H1 (cell line): Measurements from ENCODE around the gene NR2F6. TPM values are rescaled to one million over a fixed set of nuclear protein-coding genes. Genes with fewer than 3 reads are reported as not detected.

Experiments
- ASH2L ChIP-seq: fragments of 200-600, 300-600 bp; sonication (generic); IDR thresholded peaks from one replicate; pipeline ENCODE4 v1.7.1; 2017; ENCODE audit warnings: low read length
- BACH1 ChIP-seq: IDR thresholded peaks from 2 replicates; pipeline ENCODE4 v1.6.1; 2012; ENCODE audit warnings: low read length, improper control_type of control experiment
- BRCA1 ChIP-seq: IDR thresholded peaks from 2 replicates; pipeline ENCODE4 v1.6.1; 2012; ENCODE audit warnings: low read depth, low read length, improper control_type of control experiment
- CBX5 ChIP-seq: fragments of 300-800, 300-1000 bp; sonication (generic); IDR thresholded peaks from 2 replicates; pipeline ENCODE4 v1.7.1; 2016; ENCODE audit warnings: antibody characterized with exemption, low read length, low read depth
- EP300 ChIP-seq, 2 experiments: IDR thresholded peaks; 1 replicate in 1 of 2; 2 replicates in 1 of 2; pipeline ENCODE4 v1.6.1; 2011 to 2012; ENCODE audit warnings: low read depth in 2 of 2, low read length in 2 of 2, mild to moderate bottlenecking in 2 of 2, borderline replicate concordance in 1 of 2, inconsistent platforms in 1 of 2, moderate library complexity in 1 of 2
- GABPA ChIP-seq: IDR thresholded peaks from 2 replicates; pipeline ENCODE4 v1.6.1; 2011; ENCODE audit warnings: mild to moderate bottlenecking, low read length, moderate library complexity, borderline replicate concordance; ENCODE audit not compliant: insufficient read depth
- HDAC6 ChIP-seq: IDR thresholded peaks from one replicate; pipeline ENCODE4 v1.7.1; 2012; ENCODE audit warnings: low read depth, mild to moderate bottlenecking, inconsistent platforms, low read length, moderate library complexity
- KDM1A ChIP-seq: fragments of 200-600, 300-600 bp; sonication (generic); IDR thresholded peaks from 2 replicates; pipeline ENCODE4 v1.7.1; 2016; ENCODE audit warnings: mild to moderate bottlenecking, low read length, borderline replicate concordance
- KDM4A ChIP-seq: IDR thresholded peaks from one replicate; pipeline ENCODE4 v1.7.1; 2012; ENCODE audit warnings: low read depth, mild to moderate bottlenecking, moderate library complexity, low read length, inconsistent platforms; ENCODE audit not compliant: severe bottlenecking
- KDM5A ChIP-seq: fragments of 200-600 bp; IDR thresholded peaks from 2 replicates; pipeline ENCODE4 v1.7.1; 2012; ENCODE audit warnings: mild to moderate bottlenecking, low read length, inconsistent platforms, mixed read lengths
- NANOG ChIP-seq: IDR thresholded peaks from 2 replicates; pipeline ENCODE4 v1.6.1; 2011; ENCODE audit warnings: low read length, low read depth, mild to moderate bottlenecking, inconsistent platforms; ENCODE audit not compliant: insufficient read depth, poor library complexity, severe bottlenecking
- PHF8 ChIP-seq: fragments of 200-600 bp; sonication (generic); conservative IDR thresholded peaks from 2 replicates; pipeline ENCODE4 v1.7.1; 2012; ENCODE audit warnings: low read depth, mild to moderate bottlenecking, inconsistent platforms, low read length, moderate library complexity
- POLR2A ChIP-seq, 2 experiments: IDR thresholded peaks; 1 replicate in 1 of 2; 2 replicates in 1 of 2; pipeline ENCODE4 v1.6.1; 2011; ENCODE audit warnings: low read depth in 2 of 2, low read length in 2 of 2, mild to moderate bottlenecking in 2 of 2; ENCODE audit errors: control extremely low read depth in 1 of 2
- RFX5 ChIP-seq: IDR thresholded peaks from 2 replicates; pipeline ENCODE4 v1.6.1; 2011; ENCODE audit warnings: low read depth, low read length, improper control_type of control experiment, borderline replicate concordance
- SIRT6 ChIP-seq: IDR thresholded peaks from one replicate; pipeline ENCODE4 v1.7.1; 2012; ENCODE audit warnings: low read length, inconsistent platforms
- SP4 ChIP-seq: IDR thresholded peaks from 2 replicates; pipeline ENCODE4 v1.6.1; 2012; ENCODE audit warnings: low read length, inconsistent platforms
- SRF ChIP-seq: IDR thresholded peaks from 2 replicates; pipeline ENCODE4 v1.6.1; 2011; ENCODE audit warnings: mild to moderate bottlenecking, low read depth, low read length, moderate library complexity
- SUZ12 ChIP-seq: fragments of 200-600 bp; sonication (generic); IDR thresholded peaks from 2 replicates; pipeline ENCODE4 v1.6.1; 2012; ENCODE audit warnings: mild to moderate bottlenecking, inconsistent platforms, low read length, moderate library complexity, mixed read lengths
- TAF1 ChIP-seq: IDR thresholded peaks from 2 replicates; pipeline ENCODE4 v1.6.1; 2011; ENCODE audit warnings: mild to moderate bottlenecking, low read depth, low read length
- polyA plus RNA-seq, 7 experiments: library from polyadenylated mRNA; depleted of rRNA in 3 of 7; stranded (reverse) in 5 of 7; unstranded in 2 of 7; fragments of >200 nt in 5 of 7; fragments of 200-250 nt in 2 of 7; gene quantifications; 1 replicate in 5 of 7; 2 replicates in 1 of 7; 4 replicates in 1 of 7; pipeline versions ENCODE4 v1.2.1 to v1.2.3, GENCODE V29; 2011 to 2013; ENCODE audit warnings: missing spikeins in 2 of 7, mixed read lengths in 2 of 7
- total RNA-seq: library from RNA; stranded (reverse); fragmentation: NEBNext Ultra II Directional; extraction: Animal tissue kit (Norgen Biotek cat#: 25700); gene quantifications from 2 replicates; pipeline ENCODE4 v1.2.1, GENCODE V29; 2021
- TF ChIP-seq, protein P1 (sequence below): IDR thresholded peaks from 2 replicates; pipeline ENCODE4 v1.6.1; 2012; ENCODE audit warnings: inconsistent platforms
- TF ChIP-seq, protein P2 (sequence below): IDR thresholded peaks from 2 replicates; pipeline ENCODE4 v1.6.1; 2012; ENCODE audit warnings: low read length, inconsistent platforms

The NR2F6 gene
- total and polyA plus RNA-seq, 2 of the 8 experiments (the other 6 are each of a cell fraction or from before 2014, with no cell fraction given), result 99.7 to 114 TPM

DNA sequence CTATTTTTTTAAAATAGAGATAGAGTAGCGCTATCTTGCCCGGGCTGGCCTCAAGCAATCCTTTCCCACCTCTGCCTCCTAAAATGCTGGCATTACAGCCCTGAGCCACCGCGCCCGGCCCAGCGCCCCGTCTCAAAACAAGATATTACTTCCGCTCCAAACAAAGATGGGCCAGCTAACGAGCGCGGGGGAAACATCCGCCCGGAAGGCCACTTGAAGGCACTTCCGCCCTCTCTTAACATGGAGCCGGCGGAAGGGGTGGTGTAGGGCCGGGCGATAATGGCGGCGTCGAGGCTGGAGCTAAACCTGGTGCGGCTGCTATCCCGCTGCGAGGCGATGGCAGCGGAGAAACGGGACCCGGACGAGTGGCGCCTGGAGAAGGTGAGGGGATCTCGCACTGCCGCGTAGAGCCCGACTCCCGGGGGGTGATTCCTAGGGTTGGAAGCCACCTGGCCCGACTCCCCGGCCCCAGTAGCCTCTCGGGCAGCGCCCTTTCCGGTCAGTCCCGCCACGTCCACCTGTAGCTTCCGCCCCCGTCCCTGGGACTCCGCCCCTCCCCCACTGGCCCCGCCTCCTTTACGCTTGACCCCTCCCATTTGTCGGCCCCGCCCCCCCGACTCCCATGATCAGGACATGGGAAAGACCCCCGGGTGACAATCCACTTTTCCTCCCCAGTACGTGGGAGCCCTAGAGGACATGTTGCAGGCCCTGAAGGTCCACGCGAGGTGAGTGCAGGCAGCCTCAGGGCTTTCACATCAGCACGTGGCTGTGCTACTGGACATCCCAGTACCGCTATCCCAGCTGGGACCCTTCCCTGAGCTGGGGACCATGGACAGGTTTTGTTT is 30.4 kb downstream of the NR2F6 start, which contains the start of gene USE1 (continued):
- TF ChIP-seq CBX5, result no peak
- peak; percentile 93 for TF ChIP-seq KDM4A
- peak; percentile 85; the same call in 1 of the 2 replicates for TF ChIP-seq SP4
- TF ChIP-seq PHF8, result peak; percentile 99
- no peak for TF ChIP-seq BRCA1
- no peak for TF ChIP-seq HDAC6
- TF ChIP-seq SUZ12, result no peak
- TF ChIP-seq ASH2L, result peak; percentile 75
- TF ChIP-seq, protein P1, sequence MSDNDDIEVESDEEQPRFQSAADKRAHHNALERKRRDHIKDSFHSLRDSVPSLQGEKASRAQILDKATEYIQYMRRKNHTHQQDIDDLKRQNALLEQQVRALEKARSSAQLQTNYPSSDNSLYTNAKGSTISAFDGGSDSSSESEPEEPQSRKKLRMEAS, result peak; percentile 57
- no peak for TF ChIP-seq SIRT6
- peak; percentile 80 to 97 for TF ChIP-seq POLR2A (IDR thresholded peaks at IDR 0.05; ENCODE audit: control extremely low read depth in 1 of 2, low read depth in 2 of 2, low read length in 2 of 2)
- peak; percentile 96 for TF ChIP-seq GABPA
- no peak for TF ChIP-seq RFX5
- no peak; a peak in 1 of 3 replicates for TF ChIP-seq EP300 (IDR thresholded peaks at IDR 0.05; ENCODE audit: borderline replicate concordance in 1 of 2, low read depth in 2 of 2, low read length in 2 of 2)
- TF ChIP-seq BACH1, result no peak
- TF ChIP-seq TAF1, result peak; percentile 97
- no peak for TF ChIP-seq SRF
- TF ChIP-seq, protein P2, sequence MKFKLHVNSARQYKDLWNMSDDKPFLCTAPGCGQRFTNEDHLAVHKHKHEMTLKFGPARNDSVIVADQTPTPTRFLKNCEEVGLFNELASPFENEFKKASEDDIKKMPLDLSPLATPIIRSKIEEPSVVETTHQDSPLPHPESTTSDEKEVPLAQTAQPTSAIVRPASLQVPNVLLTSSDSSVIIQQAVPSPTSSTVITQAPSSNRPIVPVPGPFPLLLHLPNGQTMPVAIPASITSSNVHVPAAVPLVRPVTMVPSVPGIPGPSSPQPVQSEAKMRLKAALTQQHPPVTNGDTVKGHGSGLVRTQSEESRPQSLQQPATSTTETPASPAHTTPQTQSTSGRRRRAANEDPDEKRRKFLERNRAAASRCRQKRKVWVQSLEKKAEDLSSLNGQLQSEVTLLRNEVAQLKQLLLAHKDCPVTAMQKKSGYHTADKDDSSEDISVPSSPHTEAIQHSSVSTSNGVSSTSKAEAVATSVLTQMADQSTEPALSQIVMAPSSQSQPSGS, result no peak
- TF ChIP-seq NANOG, result no peak
- TF ChIP-seq KDM5A, result peak; percentile 80; the same call in 1 of the 2 replicates
- TF ChIP-seq KDM1A, result no peak
